ENCODE measurements around the gene SLC16A11. TPM values are rescaled to one million over a fixed set of nuclear protein-coding genes. Genes with fewer than 3 reads are reported as not detected.

SLC16A11 gene
- polyA plus RNA-seq, 4 donors = 0.41 to 0.67 (median 0.59) TPM

Other genes starting within 250 kb of the SLC16A11 start
- gene TEKT1, start 212.4 kb downstream of the SLC16A11 start, polyA plus RNA-seq (ENCODE audit: insufficient read length in 4 of 4) = under 1 TPM; 0.42 to 0.97 (median 0.64) TPM
- gene ALOX12, start 48.0 kb downstream of the SLC16A11 start, polyA plus RNA-seq (ENCODE audit: insufficient read length in 4 of 4) = 1 to 10 TPM; 1.2 to 3.3 (median 2.1) TPM
- 100 to 1,000 TPM; 174 to 227 (median 189) TPM for gene RNASEK, start 31.5 kb downstream of the SLC16A11 start, polyA plus RNA-seq (ENCODE audit: insufficient read length in 4 of 4)
- 10 to 100 TPM; 25.7 to 30.7 (median 28.3) TPM for gene BCL6B, start 21.0 kb downstream of the SLC16A11 start, polyA plus RNA-seq (ENCODE audit: insufficient read length in 4 of 4)
- 1 to 10 TPM; 2.7 to 4.8 (median 3.9) TPM for gene SLC16A13, start 8.1 kb downstream of the SLC16A11 start, polyA plus RNA-seq (ENCODE audit: insufficient read length in 4 of 4)
- 1 to 10 TPM; 1.3 to 1.9 (median 1.4) TPM for gene CLEC10A, start 36.2 kb upstream of the SLC16A11 start, polyA plus RNA-seq (ENCODE audit: insufficient read length in 4 of 4)
- 1 to 10 TPM in 3 of 4 donors, under 1 TPM in 1; 0.91 to 2.5 (median 1.7) TPM for gene ASGR2, start 70.7 kb upstream of the SLC16A11 start, polyA plus RNA-seq (ENCODE audit: insufficient read length in 4 of 4)
- gene ASGR1, start 135.3 kb upstream of the SLC16A11 start, polyA plus RNA-seq (ENCODE audit: insufficient read length in 4 of 4) = 1 to 10 TPM; 4.6 to 8.1 (median 5.2) TPM
- gene DLG4, start 175.7 kb upstream of the SLC16A11 start, polyA plus RNA-seq (ENCODE audit: insufficient read length in 4 of 4) = 10 to 100 TPM; 30.3 to 40.3 (median 32.9) TPM
- gene ACADVL, start 175.8 kb upstream of the SLC16A11 start, polyA plus RNA-seq (ENCODE audit: insufficient read length in 4 of 4) = 100 to 1,000 TPM; 421 to 519 (median 462) TPM
- gene DVL2, start 190.4 kb upstream of the SLC16A11 start, polyA plus RNA-seq (ENCODE audit: insufficient read length in 4 of 4) = 10 to 100 TPM; 49.9 to 65.1 (median 50.9) TPM
- 10 to 100 TPM; 57.4 to 66.4 (median 60.9) TPM for gene PHF23, start 195.4 kb upstream of the SLC16A11 start, polyA plus RNA-seq (ENCODE audit: insufficient read length in 4 of 4)
- 100 to 1,000 TPM; 389 to 496 (median 451) TPM for gene GABARAP, start 198.4 kb upstream of the SLC16A11 start, polyA plus RNA-seq (ENCODE audit: insufficient read length in 4 of 4)
- gene CTDNEP1, start 207.6 kb upstream of the SLC16A11 start, polyA plus RNA-seq (ENCODE audit: insufficient read length in 4 of 4) = 100 to 1,000 TPM; 147 to 167 (median 159) TPM
- gene ELP5, start 208.1 kb upstream of the SLC16A11 start, polyA plus RNA-seq (ENCODE audit: insufficient read length in 4 of 4) = 10 to 100 TPM; 40.3 to 55.8 (median 50.5) TPM
- gene CLDN7, start 218.4 kb upstream of the SLC16A11 start, polyA plus RNA-seq (ENCODE audit: insufficient read length in 4 of 4) = 10 to 100 TPM; 45.0 to 66.0 (median 51.8) TPM
- gene SLC2A4, start 237.6 kb upstream of the SLC16A11 start, polyA plus RNA-seq (ENCODE audit: insufficient read length in 4 of 4) = 1 to 10 TPM; 1.8 to 2.9 (median 2.5) TPM